HepG2 (cell line): ENCODE results near the gene TOP1. TPM values are rescaled to one million over a fixed set of nuclear protein-coding genes. Genes with fewer than 3 reads are reported as not detected.

Experiments used
- ARNT2 ChIP-seq: sonication (generic); formaldehyde crosslinking; IDR thresholded peaks from 2 replicates; pipeline ENCODE4 v1.8.0; 2022; ENCODE audit warnings: mild to moderate bottlenecking, low read depth, missing genetic modification reagents, moderate library complexity
- CEBPB ChIP-seq: IDR thresholded peaks from 2 replicates; pipeline ENCODE4 v1.6.1; 2011; ENCODE audit warnings: low read depth, low read length, improper control_type of control experiment, borderline replicate concordance
- GZF1 ChIP-seq: sonication (generic); formaldehyde crosslinking; IDR thresholded peaks from 2 replicates; pipeline ENCODE4 v1.5.1; 2020; ENCODE audit warnings: mild to moderate bottlenecking, missing genetic modification reagents
- HDAC2 ChIP-seq: sonication (generic); formaldehyde crosslinking; IDR thresholded peaks from 2 replicates; pipeline ENCODE4 v1.4.0; 2020; ENCODE audit warnings: missing genetic modification reagents
- HNRNPK ChIP-seq: fragments of 200-400 bp; formaldehyde crosslinking; IDR thresholded peaks from 2 replicates; pipeline ENCODE4 v1.6.1; 2018; ENCODE audit warnings: low read length, low read depth, moderate library complexity, mild to moderate bottlenecking; ENCODE audit not compliant: poor library complexity, severe bottlenecking
- LCORL ChIP-seq, 2 experiments: fragments of 450-650 bp in 1 of 2; sonication (generic) in 1 of 2; formaldehyde crosslinking in 1 of 2; IDR thresholded peaks; 2 replicates each; pipeline versions ENCODE4 v1.5.0 to v1.6.1; 2017 to 2020; ENCODE audit warnings: antibody characterized with exemption in 1 of 2, missing genetic modification reagents in 1 of 2
- POLR2A ChIP-seq, 2 experiments: IDR thresholded peaks; 2 replicates each; pipeline ENCODE4 v1.6.1; 2011; ENCODE audit warnings: low read depth in 2 of 2, low read length in 2 of 2, mild to moderate bottlenecking in 1 of 2, moderate library complexity in 1 of 2; ENCODE audit not compliant: insufficient read depth in 1 of 2
- POLR2G ChIP-seq: fragments of 200-400 bp; formaldehyde crosslinking; IDR thresholded peaks from 2 replicates; pipeline ENCODE4 v1.6.1; 2018; ENCODE audit warnings: mild to moderate bottlenecking, low read depth, low read length, moderate library complexity
- RARA ChIP-seq: IDR thresholded peaks from 2 replicates; pipeline ENCODE4 v1.6.1; 2016; ENCODE audit warnings: missing genetic modification reagents, missing compliant biosample characterization
- TCF7L2 ChIP-seq: IDR thresholded peaks from 2 replicates; pipeline ENCODE4 v1.6.1; 2011; ENCODE audit warnings: mild to moderate bottlenecking, low read depth, low read length, moderate library complexity
- TSC22D2 ChIP-seq: sonication (generic); formaldehyde crosslinking; IDR thresholded peaks from 2 replicates; pipeline ENCODE4 v1.5.1; 2020; ENCODE audit warnings: missing genetic modification reagents, mild to moderate bottlenecking, borderline replicate concordance
- ZBTB7A ChIP-seq: sonication (generic); formaldehyde crosslinking; IDR thresholded peaks from 2 replicates; pipeline ENCODE4 v1.8.0; 2022; ENCODE audit warnings: mild to moderate bottlenecking, missing genetic modification reagents
- ZC3H4 ChIP-seq: sonication (generic); formaldehyde crosslinking; IDR thresholded peaks from 2 replicates; pipeline ENCODE4 v1.4.0; 2020; ENCODE audit warnings: missing genetic modification reagents, borderline replicate concordance
- ZFP90 ChIP-seq: sonication (generic); formaldehyde crosslinking; IDR thresholded peaks from 2 replicates; pipeline ENCODE4 v1.8.0; 2022; ENCODE audit warnings: missing genetic modification reagents, mild to moderate bottlenecking, inconsistent platforms, borderline replicate concordance
- ZMAT3 ChIP-seq: sonication (generic); formaldehyde crosslinking; conservative IDR thresholded peaks from 2 replicates; pipeline ENCODE4 v1.7.0; 2021; ENCODE audit warnings: missing genetic modification reagents
- ZNF18 ChIP-seq: sonication (generic); formaldehyde crosslinking; IDR thresholded peaks from 2 replicates; pipeline ENCODE4 v1.8.0; 2022; ENCODE audit warnings: mild to moderate bottlenecking, missing genetic modification reagents; ENCODE audit not compliant: insufficient replicate concordance
- ZNF264 ChIP-seq: sonication (generic); formaldehyde crosslinking; IDR thresholded peaks from 2 replicates; pipeline ENCODE4 v1.4.0; 2020; ENCODE audit warnings: missing genetic modification reagents
- ZNF383 ChIP-seq: sonication (generic); formaldehyde crosslinking; IDR thresholded peaks from 2 replicates; pipeline ENCODE4 v1.4.0; 2020; ENCODE audit warnings: missing genetic modification reagents, mild to moderate bottlenecking, borderline replicate concordance
- ZNF501 ChIP-seq: sonication (generic); formaldehyde crosslinking; IDR thresholded peaks from 2 replicates; pipeline ENCODE4 v1.5.1; 2020; ENCODE audit warnings: mild to moderate bottlenecking, moderate library complexity, missing genetic modification reagents
- ZNF558 ChIP-seq: sonication (generic); formaldehyde crosslinking; IDR thresholded peaks from 2 replicates; pipeline ENCODE4 v1.9.0; 2022; ENCODE audit warnings: mild to moderate bottlenecking, missing genetic modification reagents, borderline replicate concordance
- ZNF720 ChIP-seq: sonication (generic); formaldehyde crosslinking; IDR thresholded peaks from 2 replicates; pipeline ENCODE4 v1.4.0; 2020; ENCODE audit warnings: missing genetic modification reagents
- ZNF761 ChIP-seq: sonication (generic); formaldehyde crosslinking; conservative IDR thresholded peaks from 2 replicates; pipeline ENCODE4 v1.4.0; 2020; ENCODE audit warnings: mild to moderate bottlenecking, missing genetic modification reagents
- polyA plus RNA-seq, 8 experiments: library from polyadenylated mRNA; depleted of rRNA in 3 of 8; stranded (reverse) in 7 of 8; unstranded in 1 of 8; fragments of >200 nt; fragmentation: Illumina TruSeq in 4 of 8; extraction: Trizol in 4 of 8; gene quantifications; 2 replicates each; pipeline versions ENCODE4 v1.2.1 to v1.2.3, GENCODE V29; 2011 to 2016; ENCODE audit warnings: low read depth in 4 of 8, missing spikeins in 1 of 8, mixed read lengths in 1 of 8; ENCODE audit not compliant: insufficient read depth in 1 of 8
- total RNA-seq, 5 experiments: library from RNA; depleted of rRNA; stranded (reverse); fragments of >200 nt; fragmentation: Illumina TruSeq; extraction: Trizol; gene quantifications; 2 replicates each; pipeline ENCODE4 v1.2.3, GENCODE V29; 2016; ENCODE audit warnings: low read depth in 1 of 5
- TF ChIP-seq, protein P1 (sequence below): IDR thresholded peaks from 2 replicates; pipeline ENCODE4 v1.6.1; 2016; ENCODE audit warnings: control low read depth
- TF ChIP-seq, protein P2 (sequence below): sonication (generic); formaldehyde crosslinking; IDR thresholded peaks from 2 replicates; pipeline ENCODE4 v1.8.1; 2023; ENCODE audit warnings: mild to moderate bottlenecking, missing genetic modification reagents, borderline replicate concordance
- TF ChIP-seq, protein P3 (sequence below): sonication (generic); formaldehyde crosslinking; IDR thresholded peaks from 2 replicates; pipeline ENCODE4 v1.4.0; 2020; ENCODE audit warnings: missing genetic modification reagents

Gene TOP1
- total and polyA plus RNA-seq, 2 of the 13 experiments (the other 11 are each of a cell fraction or from before 2014, with no cell fraction given) = 10.2 to 19.4 TPM

DNA sequence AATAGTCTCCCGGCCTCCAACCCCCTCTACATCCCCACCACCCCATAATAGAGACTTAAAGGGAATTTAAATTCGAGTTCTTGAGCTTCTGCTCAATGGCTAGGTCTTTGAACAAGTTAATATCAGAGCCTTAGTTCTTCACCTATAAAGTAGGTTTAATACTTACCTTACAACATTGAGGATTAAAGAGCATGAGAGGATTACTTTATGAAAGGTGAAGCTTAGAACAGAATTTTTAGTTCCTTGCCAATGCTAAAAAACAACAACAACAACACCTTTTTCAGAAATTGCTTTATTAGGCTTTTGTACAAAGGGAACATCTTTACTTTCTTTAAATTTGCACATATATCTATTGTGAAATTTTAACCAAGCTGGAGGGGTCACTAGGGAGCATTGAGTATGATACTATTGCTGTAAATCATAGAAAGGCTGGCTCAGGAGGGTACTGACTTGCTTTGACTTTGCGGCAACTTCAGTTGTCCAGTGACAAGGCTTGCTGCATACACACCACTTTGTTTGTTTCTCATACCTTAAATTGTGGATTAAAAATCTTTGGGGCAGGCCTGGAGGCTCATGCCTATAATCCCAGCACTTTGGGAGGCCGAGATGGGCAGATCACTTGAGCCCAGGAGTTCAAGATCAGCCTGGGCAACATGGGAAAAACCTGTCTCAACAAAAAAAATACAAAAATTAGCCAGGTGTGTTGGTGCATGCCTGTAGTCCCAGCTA, 9.7 kb downstream of the TOP1 start (continued):
- TF ChIP-seq ZBTB7A = no peak
- TF ChIP-seq ZNF720 (CRISPR knock-in tag) = no peak
- peak; percentile 56 for TF ChIP-seq HNRNPK
- TF ChIP-seq POLR2G = 0 out of 2 replicates have a peak, but pooled peaks have one; percentile 32
- peak; percentile 72; the same call in 1 of the 2 replicates for TF ChIP-seq ZC3H4 (CRISPR knock-in tag)
- TF ChIP-seq TSC22D2 (CRISPR knock-in tag) = no peak
- peak; percentile 70; the same call in 1 of the 2 replicates for TF ChIP-seq ZNF501 (CRISPR knock-in tag)
- no peak for TF ChIP-seq ZNF383 (CRISPR knock-in tag)
- TF ChIP-seq TCF7L2 = no peak
- 0 out of 2 replicates have a peak, but pooled peaks have one; percentile 6 for TF ChIP-seq RARA (CRISPR knock-in tag)
- TF ChIP-seq ZNF18 (CRISPR knock-in tag) = peak; percentile 48
- peak in 1 of 2 experiments; percentile 25; a peak in 1 of 4 replicates for TF ChIP-seq POLR2A (IDR thresholded peaks at IDR 0.05; ENCODE audit: insufficient read depth in 1 of 2, low read depth in 2 of 2, low read length in 2 of 2)
- no peak for TF ChIP-seq LCORL (IDR thresholded peaks at IDR 0.05)
- TF ChIP-seq LCORL (CRISPR knock-in tag; IDR thresholded peaks at IDR 0.05) = peak; percentile 16; the same call in 1 of the 2 replicates
- no peak for TF ChIP-seq ZNF558 (CRISPR knock-in tag)
- TF ChIP-seq ZMAT3 = 0 out of 2 replicates have a peak, but pooled peaks have one; percentile 25
- TF ChIP-seq, protein P1, sequence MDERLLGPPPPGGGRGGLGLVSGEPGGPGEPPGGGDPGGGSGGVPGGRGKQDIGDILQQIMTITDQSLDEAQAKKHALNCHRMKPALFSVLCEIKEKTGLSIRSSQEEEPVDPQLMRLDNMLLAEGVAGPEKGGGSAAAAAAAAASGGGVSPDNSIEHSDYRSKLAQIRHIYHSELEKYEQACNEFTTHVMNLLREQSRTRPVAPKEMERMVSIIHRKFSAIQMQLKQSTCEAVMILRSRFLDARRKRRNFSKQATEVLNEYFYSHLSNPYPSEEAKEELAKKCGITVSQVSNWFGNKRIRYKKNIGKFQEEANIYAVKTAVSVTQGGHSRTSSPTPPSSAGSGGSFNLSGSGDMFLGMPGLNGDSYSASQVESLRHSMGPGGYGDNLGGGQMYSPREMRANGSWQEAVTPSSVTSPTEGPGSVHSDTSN = no peak
- TF ChIP-seq, protein P2, sequence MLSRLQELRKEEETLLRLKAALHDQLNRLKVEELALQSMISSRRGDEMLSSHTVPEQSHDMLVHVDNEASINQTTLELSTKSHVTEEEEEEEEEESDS = no peak
- no peak for TF ChIP-seq ZNF264 (CRISPR knock-in tag)
- TF ChIP-seq GZF1 (CRISPR knock-in tag) = 0 out of 2 replicates have a peak, but pooled peaks have one; percentile 10
- TF ChIP-seq HDAC2 (CRISPR knock-in tag) = peak; percentile 16; the same call in 1 of the 2 replicates
- TF ChIP-seq, protein P3, sequence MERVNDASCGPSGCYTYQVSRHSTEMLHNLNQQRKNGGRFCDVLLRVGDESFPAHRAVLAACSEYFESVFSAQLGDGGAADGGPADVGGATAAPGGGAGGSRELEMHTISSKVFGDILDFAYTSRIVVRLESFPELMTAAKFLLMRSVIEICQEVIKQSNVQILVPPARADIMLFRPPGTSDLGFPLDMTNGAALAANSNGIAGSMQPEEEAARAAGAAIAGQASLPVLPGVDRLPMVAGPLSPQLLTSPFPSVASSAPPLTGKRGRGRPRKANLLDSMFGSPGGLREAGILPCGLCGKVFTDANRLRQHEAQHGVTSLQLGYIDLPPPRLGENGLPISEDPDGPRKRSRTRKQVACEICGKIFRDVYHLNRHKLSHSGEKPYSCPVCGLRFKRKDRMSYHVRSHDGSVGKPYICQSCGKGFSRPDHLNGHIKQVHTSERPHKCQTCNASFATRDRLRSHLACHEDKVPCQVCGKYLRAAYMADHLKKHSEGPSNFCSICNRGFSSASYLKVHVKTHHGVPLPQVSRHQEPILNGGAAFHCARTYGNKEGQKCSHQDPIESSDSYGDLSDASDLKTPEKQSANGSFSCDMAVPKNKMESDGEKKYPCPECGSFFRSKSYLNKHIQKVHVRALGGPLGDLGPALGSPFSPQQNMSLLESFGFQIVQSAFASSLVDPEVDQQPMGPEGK (CRISPR knock-in tag) = peak; percentile 11; the same call in 1 of the 2 replicates
- TF ChIP-seq ARNT2 (CRISPR knock-in tag) = 0 out of 2 replicates have a peak, but pooled peaks have one; percentile 43
- peak; percentile 30; the same call in 1 of the 2 replicates for TF ChIP-seq ZFP90 (CRISPR knock-in tag)
- peak; percentile 62 for TF ChIP-seq CEBPB
- TF ChIP-seq ZNF761 (CRISPR knock-in tag) = no peak
